Activated CD4-positive, alpha-beta T cell treated with anti-CD3 and anti-CD28 coated beads, Interleukin-2, amount 50 U/mL, for 16 hours (primary cell): Measurements from ENCODE around the gene TJP1.

Experiments used
- DNase-seq: peaks from one replicate; pipeline ENCODE4 v3.0.0-alpha.2; 2020

Gene TJP1

GRCh38 chr15:29822100-29822683 lies at the start of gene TJP1:
TJP1 (minus strand) TSS chr15:29822468; CDS start chr15:29822028, 440 bp downstream.
- no peak for DNase-seq

- DNase-seq, result no peak
Measured at GRCh38 chr15:29871401-29871800, 49.1 kb upstream of the TJP1 start.

- DNase-seq, result no peak
Measured at GRCh38 chr15:29870495-29871151, 48.4 kb upstream of the TJP1 start.

- no peak for DNase-seq
Measured at GRCh38 chr15:29867241-29868000, 45.2 kb upstream of the TJP1 start.

- DNase-seq, result no peak
Measured at GRCh38 chr15:29866337-29866736, 44.1 kb upstream of the TJP1 start.

- no peak for DNase-seq
Measured at GRCh38 chr15:29864501-29864900, 42.2 kb upstream of the TJP1 start.

GRCh38 chr15:29863438-29863837 lies 41.2 kb upstream of the TJP1 start:
- no peak for DNase-seq

GRCh38 chr15:29862271-29862670 lies 40.0 kb upstream of the TJP1 start:
- no peak for DNase-seq

- no peak for DNase-seq
Measured at GRCh38 chr15:29860872-29861271, 38.6 kb upstream of the TJP1 start.

- DNase-seq, result no peak
Measured at GRCh38 chr15:29859973-29860715, 37.9 kb upstream of the TJP1 start.

GRCh38 chr15:29859293-29859692 lies 37.0 kb upstream of the TJP1 start:
- no peak for DNase-seq

- no peak for DNase-seq
Measured at GRCh38 chr15:29857221-29857789, 35.0 kb upstream of the TJP1 start.

GRCh38 chr15:29854413-29854812 lies 32.1 kb upstream of the TJP1 start:
- DNase-seq, result no peak

- DNase-seq, result no peak
Measured at GRCh38 chr15:29853211-29853987, 31.1 kb upstream of the TJP1 start.

GRCh38 chr15:29852201-29852600 lies 29.9 kb upstream of the TJP1 start:
- DNase-seq, result no peak

GRCh38 chr15:29849716-29850115 lies 27.4 kb upstream of the TJP1 start:
- DNase-seq, result no peak

- DNase-seq, result no peak
Measured at GRCh38 chr15:29849218-29849617, 26.9 kb upstream of the TJP1 start.

- DNase-seq, result no peak
Measured at GRCh38 chr15:29844290-29844903, 22.1 kb upstream of the TJP1 start.

GRCh38 chr15:29842290-29842689 lies 20.0 kb upstream of the TJP1 start:
- no peak for DNase-seq

GRCh38 chr15:29840926-29841325 lies 18.7 kb upstream of the TJP1 start:
- no peak for DNase-seq

GRCh38 chr15:29840054-29840453 lies 17.8 kb upstream of the TJP1 start:
- DNase-seq, result no peak
